ENCODE measurements around the gene WDR64. TPM values are rescaled to one million over a fixed set of nuclear protein-coding genes. Genes with fewer than 3 reads are reported as not detected.
A peak's percentile ranks its signal among the peaks of the same experiment; 100 is the strongest.

WDR64 gene
- total and polyA plus RNA-seq, 8 donors = not detected

GRCh38 chr1:241641773-241642592 lies 10.1 kb upstream of the WDR64 start:
- 49 to 55% methylated on average over 12 of the region's 12 CpGs for WGBS, 2 donors
- intact Hi-C loops (cut with DNase I) = no loop called here
- H3K9me3 ChIP-seq = no peaks in the 10 kb centered on the region
- TF ChIP-seq CTCF (IDR thresholded peaks at IDR 0.05) = no peak
- DNase-seq = no peak
- H3K27ac ChIP-seq = no peak overlapping the region
- no peaks in the 10 kb centered on the region for H3K36me3 ChIP-seq
- H3K27me3 ChIP-seq = no peaks in the 10 kb centered on the region
- peaks cover 0 to 18% (median 6%) of the 10 kb centered on the region in 3 donors for H3K4me1 ChIP-seq
- no peak for ATAC-seq
- FAIRE-seq = no peak
- H3K4me3 ChIP-seq = no peak overlapping the region

DNA sequence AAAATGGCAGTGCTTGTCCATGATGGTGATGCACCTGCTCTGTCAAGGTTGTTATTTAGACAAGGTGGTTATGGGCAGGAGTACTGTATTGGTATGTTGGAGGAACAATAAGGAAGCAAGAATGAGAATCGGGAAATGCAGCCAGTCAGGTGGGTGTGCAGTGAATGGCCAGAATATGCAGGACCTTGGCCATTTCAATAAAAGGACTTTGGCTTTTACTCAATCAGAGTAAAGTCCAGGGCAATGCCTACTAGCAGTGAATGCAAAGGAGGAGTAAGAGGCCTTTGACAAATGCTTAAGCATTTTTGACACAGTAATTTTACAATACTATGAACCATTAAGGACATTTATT lies 9.5 kb upstream of the WDR64 start:
- H3K4me3 ChIP-seq = no peak overlapping the region
- DNase-seq (no peak), FAIRE-seq (no peak), ATAC-seq (no peak)
- no peak overlapping the region for H3K27ac ChIP-seq
- no peaks in the 10 kb centered on the region for H3K36me3 ChIP-seq
- WGBS, 2 donors = 85 to 100% methylated on average over 1 of the region's 1 CpG
- TF ChIP-seq CTCF (IDR thresholded peaks at IDR 0.05) = no peak
- peaks cover 0 to 14% (median 6%) of the 10 kb centered on the region in 3 donors for H3K4me1 ChIP-seq
- H3K27me3 ChIP-seq = no peaks in the 10 kb centered on the region
- H3K9me3 ChIP-seq = no peaks in the 10 kb centered on the region
- intact Hi-C loops (cut with DNase I) = no loop called here

- intact Hi-C loops (cut with DNase I) = no loop called here
- FAIRE-seq = no peak
- Histone ChIP-seq H3K27ac (no peak overlapping the region), H3K27me3 (no peaks in the 10 kb centered on the region), H3K4me3 (no peak overlapping the region), H3K36me3 (no peaks in the 10 kb centered on the region), H3K4me1 (peaks cover 0 to 4% (median 0%) of the 10 kb centered on the region in 3 donors), H3K9me3 (no peaks in the 10 kb centered on the region)
- no peak for DNase-seq
- TF ChIP-seq CTCF (IDR thresholded peaks at IDR 0.05) = no peak
- WGBS, 2 donors = 94 to 97% methylated on average over 2 of the region's 2 CpGs
- no peak for ATAC-seq
These were observed 7.8 kb upstream of the WDR64 start for GRCh38 chr1:241644259-241644658.

- Histone ChIP-seq H3K27me3 (no peaks in the 10 kb centered on the region), H3K4me1 (peaks cover 0 to 4% (median 0%) of the 10 kb centered on the region in 3 donors), H3K27ac (no peak overlapping the region), H3K4me3 (no peak overlapping the region), H3K9me3 (no peaks in the 10 kb centered on the region), H3K36me3 (no peaks in the 10 kb centered on the region)
- 62 to 68% methylated on average over 4 of the region's 4 CpGs for WGBS, 2 donors
- TF ChIP-seq CTCF (IDR thresholded peaks at IDR 0.05) = no peak
- intact Hi-C loops (cut with DNase I) = no loop called here
- FAIRE-seq (no peak), DNase-seq (no peak), ATAC-seq (no peak)
These were observed 6.9 kb upstream of the WDR64 start for GRCh38 chr1:241645199-241645598.

DNA sequence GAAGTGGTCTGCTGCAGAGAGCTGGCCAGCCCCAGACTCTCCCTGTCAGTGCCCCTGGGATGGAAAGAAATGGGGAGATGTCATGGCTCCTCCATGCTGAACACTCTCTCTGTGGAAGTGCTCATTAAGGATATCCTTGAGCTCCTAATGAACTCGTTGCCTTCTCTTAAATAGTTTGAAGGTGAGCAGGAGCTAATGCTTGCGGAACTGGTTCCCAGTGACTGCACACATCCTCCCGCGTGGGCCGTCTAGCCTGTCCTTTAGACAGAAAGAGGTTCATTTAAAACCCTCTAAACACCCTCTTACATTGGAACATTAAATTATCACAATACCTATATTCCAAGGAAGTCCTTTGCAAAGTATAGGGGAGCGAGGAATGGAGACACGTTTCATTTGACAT lies 5.9 kb upstream of the WDR64 start:
- Histone ChIP-seq H3K9me3 (no peaks in the 10 kb centered on the region), H3K4me3 (no peak overlapping the region), H3K4me1 (no peaks in the 10 kb centered on the region), H3K27me3 (no peaks in the 10 kb centered on the region), H3K36me3 (no peaks in the 10 kb centered on the region), H3K27ac (no peak overlapping the region)
- intact Hi-C loops (cut with DNase I) = no loop called here
- WGBS, 2 donors = 67 to 71% methylated on average over 7 of the region's 7 CpGs
- ATAC-seq (no peak), FAIRE-seq (no peak), DNase-seq (peak in 1 of 6 donors; percentile 15)
- no peak for TF ChIP-seq CTCF (IDR thresholded peaks at IDR 0.05)

All from pancreas (tissue), 10 donors.